ENCODE measurements around the gene ITGAD. TPM values are rescaled to one million over a fixed set of nuclear protein-coding genes. Genes with fewer than 3 reads are reported as not detected.

ITGAD gene
- total and polyA plus RNA-seq, 2 donors (not counting 1 experiment from before 2014, with no cell fraction given) = 0.19 TPM; not detected in 1

GRCh38 chr16:31429314-31429713, 36.2 kb downstream of the ITGAD start:
- WGBS (ENCODE audit: insufficient coverage) = no CpG with 5 or more reads among the region's 1 CpG
- ChIA-PET POLR2A (interaction anchor here (0.9 kb wide), 1 partner anchor 851 kb away, joined by 3 read pairs; no protein-coding TSS in a partner anchor), CTCF (interaction anchor here (1.2 to 1.6 kb wide), 2 partner anchors 9 to 287 kb away, joined by 3 to 6 read pairs; no protein-coding TSS in a partner anchor)
- H3K4me1 Mint-ChIP-seq = peaks cover 2% of the 10 kb centered on the region
- intact Hi-C loops (cut with micrococcal nuclease) = no loop called here
- H3K27me3 Mint-ChIP-seq = peaks cover 9% of the 10 kb centered on the region
- H3K36me3 ChIP-seq (replicated peaks in 1 of 2; ENCODE audit: control extremely low read depth in 1 of 2, control insufficient read depth in 1 of 2, extremely low read depth in 1 of 2, insufficient read depth in 2 of 2, low read length in 1 of 2) = no peaks in the 10 kb centered on the region
- H3K9ac ChIP-seq (ENCODE audit: low read length) = no peak overlapping the region
- no peaks in the 10 kb centered on the region for H3K27me3 ChIP-seq (replicated peaks in 1 of 4; ENCODE audit: control extremely low read depth in 1 of 4, control insufficient read depth in 3 of 4, insufficient read depth in 4 of 4, low read length in 3 of 4)
- peaks cover 3 to 7% of the 10 kb centered on the region in 2 donors for H3K4me1 ChIP-seq (ENCODE audit: control insufficient read depth in 2 of 2, insufficient read depth in 2 of 2, low read length in 2 of 2)
- no peak overlapping the region for H3K4me2 ChIP-seq (replicated peaks; ENCODE audit: low read depth, low read length, poor library complexity, severe bottlenecking)
- no peak overlapping the region for H3K27ac Mint-ChIP-seq
- H3K9me3 Mint-ChIP-seq (ENCODE audit: insufficient read depth) = no peaks in the 10 kb centered on the region
- no peak overlapping the region for H3K4me3 ChIP-seq (ENCODE audit: control extremely low read depth in 1 of 5, extremely low read depth in 1 of 5, insufficient read depth in 1 of 5, low read depth in 2 of 5, low read length in 4 of 5)
- H3K9me3 ChIP-seq (ENCODE audit: control extremely low read depth in 1 of 3, control insufficient read depth in 2 of 3, insufficient read depth in 1 of 3, low read length in 2 of 3) = peaks cover 0 to 9% (median 0%) of the 10 kb centered on the region in 3 donors
- no peak for ATAC-seq (ENCODE audit: low read depth)
- no peak overlapping the region for H2AFZ ChIP-seq (ENCODE audit: insufficient read depth, low read depth, low read length, poor library complexity, severe bottlenecking)
- H3K27ac ChIP-seq (ENCODE audit: low read length in 2 of 2) = no peak overlapping the region
- TF ChIP-seq EZH2 (IDR thresholded peaks at IDR 0.05; ENCODE audit: borderline replicate concordance, insufficient read depth, low read depth, low read length, poor library complexity, severe bottlenecking) (no peak), CTCF (IDR thresholded peaks at IDR 0.05) (no peak)
- no peaks in the 10 kb centered on the region for H4K20me1 ChIP-seq (ENCODE audit: control insufficient read depth, insufficient read depth, low read length, poor library complexity, severe bottlenecking)
- no peak overlapping the region for H3K4me3 Mint-ChIP-seq
- no peaks in the 10 kb centered on the region for H3K79me2 ChIP-seq (ENCODE audit: control insufficient read depth, insufficient read depth, low read length)
- no peak for DNase-seq

- no peak overlapping the region for H3K27ac ChIP-seq (ENCODE audit: low read length in 2 of 2)
- no peak overlapping the region for H2AFZ ChIP-seq (ENCODE audit: insufficient read depth, low read depth, low read length, poor library complexity, severe bottlenecking)
- 100% methylated on average over 2 of the region's 3 CpGs for WGBS (ENCODE audit: insufficient coverage)
- H3K79me2 ChIP-seq (ENCODE audit: control insufficient read depth, insufficient read depth, low read length) = no peaks in the 10 kb centered on the region
- peaks cover 3 to 7% of the 10 kb centered on the region in 2 donors for H3K4me1 ChIP-seq (ENCODE audit: control insufficient read depth in 2 of 2, insufficient read depth in 2 of 2, low read length in 2 of 2)
- no peak overlapping the region for H3K9ac ChIP-seq (ENCODE audit: low read length)
- TF ChIP-seq EZH2 (IDR thresholded peaks at IDR 0.05; ENCODE audit: borderline replicate concordance, insufficient read depth, low read depth, low read length, poor library complexity, severe bottlenecking) (no peak), CTCF (IDR thresholded peaks at IDR 0.05) (no peak)
- no peaks in the 10 kb centered on the region for H3K36me3 ChIP-seq (replicated peaks in 1 of 2; ENCODE audit: control extremely low read depth in 1 of 2, control insufficient read depth in 1 of 2, extremely low read depth in 1 of 2, insufficient read depth in 2 of 2, low read length in 1 of 2)
- peaks cover 8% of the 10 kb centered on the region for H3K27me3 Mint-ChIP-seq
- DNase-seq (no peak), ATAC-seq (ENCODE audit: low read depth) (no peak)
- intact Hi-C loops (cut with micrococcal nuclease) = no loop called here
- no peak overlapping the region for H3K4me3 Mint-ChIP-seq
- ChIA-PET POLR2A (interaction anchor here (0.9 kb wide), 1 partner anchor 852 kb away, joined by 3 read pairs; no protein-coding TSS in a partner anchor), CTCF (interaction anchor here (1.2 to 1.6 kb wide), 2 partner anchors 9 to 288 kb away, joined by 3 to 6 read pairs; no protein-coding TSS in a partner anchor)
- H3K9me3 ChIP-seq (ENCODE audit: control extremely low read depth in 1 of 3, control insufficient read depth in 2 of 3, insufficient read depth in 1 of 3, low read length in 2 of 3) = peaks cover 0 to 9% (median 0%) of the 10 kb centered on the region in 3 donors
- H3K4me1 Mint-ChIP-seq = peaks cover 2% of the 10 kb centered on the region
- H4K20me1 ChIP-seq (ENCODE audit: control insufficient read depth, insufficient read depth, low read length, poor library complexity, severe bottlenecking) = no peaks in the 10 kb centered on the region
- no peaks in the 10 kb centered on the region for H3K9me3 Mint-ChIP-seq (ENCODE audit: insufficient read depth)
- no peaks in the 10 kb centered on the region for H3K27me3 ChIP-seq (replicated peaks in 1 of 4; ENCODE audit: control extremely low read depth in 1 of 4, control insufficient read depth in 3 of 4, insufficient read depth in 4 of 4, low read length in 3 of 4)
- H3K4me3 ChIP-seq (ENCODE audit: control extremely low read depth in 1 of 5, extremely low read depth in 1 of 5, insufficient read depth in 1 of 5, low read depth in 2 of 5, low read length in 4 of 5) = no peak overlapping the region
- no peak overlapping the region for H3K27ac Mint-ChIP-seq
- H3K4me2 ChIP-seq (replicated peaks; ENCODE audit: low read depth, low read length, poor library complexity, severe bottlenecking) = no peak overlapping the region
These were observed 36.7 kb downstream of the ITGAD start for GRCh38 chr16:31429796-31430195.
